ENCODE data around the gene CNOT4. TPM values are rescaled to one million over a fixed set of nuclear protein-coding genes. Genes with fewer than 3 reads are reported as not detected.
A peak's percentile ranks its signal among the peaks of the same experiment; 100 is the strongest.
"Not testable (repeated sequence)": the region's sequence is repeated elsewhere in the genome, so short reads cannot be mapped to it uniquely, and the experiment has no call there.

Gene CNOT4
- total RNA-seq, 1 experiment from 2014 or later, result 11.9 TPM

GRCh38 chr7:135365721-135366120 is 144.2 kb downstream of the CNOT4 start:
- DNase-seq (ENCODE audit: low read depth), result no peak

DNA sequence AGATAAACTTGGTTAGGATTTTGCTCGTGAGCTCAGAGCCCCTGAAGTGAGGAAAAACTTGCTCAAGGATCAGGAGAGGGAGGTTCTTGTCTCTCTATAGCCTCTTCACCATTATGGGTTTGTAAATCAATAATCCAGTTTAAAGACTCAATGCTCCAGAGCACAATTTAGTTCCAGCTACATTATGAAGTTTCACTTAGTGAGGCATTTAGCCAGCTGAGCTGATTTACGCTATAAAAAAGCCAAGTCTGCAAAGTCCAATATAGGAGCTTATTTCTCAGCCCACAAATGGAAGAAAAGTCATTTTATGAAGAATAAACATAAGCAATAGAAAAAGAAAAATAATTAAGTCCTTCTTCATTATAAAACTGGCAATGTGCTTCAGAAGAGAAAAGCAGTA is 145.7 kb downstream of the CNOT4 start:
- no peak for DNase-seq (ENCODE audit: low read depth)

DNA sequence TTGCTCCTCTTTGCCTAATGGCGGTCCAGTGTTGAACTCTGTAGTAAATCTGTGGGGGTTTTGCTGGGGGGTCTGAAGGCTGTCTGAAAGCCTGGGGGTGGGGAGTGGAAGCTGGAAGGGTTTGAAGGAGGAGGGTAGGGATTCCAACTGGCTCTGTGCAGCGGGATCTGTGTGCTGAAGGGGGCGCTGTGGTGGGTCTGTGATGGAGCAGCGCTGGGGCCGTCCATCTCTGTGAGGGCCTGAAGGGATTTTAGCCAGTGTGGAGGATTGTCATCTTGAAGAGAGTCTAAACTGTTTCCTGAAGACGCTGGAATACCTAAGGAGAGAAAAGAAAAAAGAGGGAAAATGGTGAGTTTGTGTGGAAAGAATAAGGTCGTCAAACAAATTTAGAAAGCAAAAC is 147.0 kb downstream of the CNOT4 start:
- DNase-seq (ENCODE audit: low read depth), result no peak

DNA sequence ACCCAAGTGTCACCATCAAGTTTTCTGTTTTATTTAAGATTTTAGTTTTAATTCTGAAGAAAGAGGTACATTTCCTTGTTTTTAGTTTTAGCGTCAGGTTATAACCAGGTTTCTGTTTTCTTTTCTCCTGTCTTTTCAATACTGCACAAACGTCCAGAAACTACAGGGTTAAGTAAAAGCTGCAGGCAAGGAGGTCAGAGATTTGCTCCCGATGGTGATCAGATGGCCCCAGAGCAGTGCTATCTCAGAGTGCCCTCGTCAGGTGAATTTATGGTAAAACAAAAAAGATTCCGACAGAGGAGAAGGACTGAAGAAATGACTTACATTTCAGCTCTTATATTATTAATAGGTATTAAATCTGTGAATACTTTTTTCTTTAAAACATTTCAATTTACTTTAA is 148.1 kb downstream of the CNOT4 start:
- no peak for DNase-seq (ENCODE audit: low read depth)

DNA sequence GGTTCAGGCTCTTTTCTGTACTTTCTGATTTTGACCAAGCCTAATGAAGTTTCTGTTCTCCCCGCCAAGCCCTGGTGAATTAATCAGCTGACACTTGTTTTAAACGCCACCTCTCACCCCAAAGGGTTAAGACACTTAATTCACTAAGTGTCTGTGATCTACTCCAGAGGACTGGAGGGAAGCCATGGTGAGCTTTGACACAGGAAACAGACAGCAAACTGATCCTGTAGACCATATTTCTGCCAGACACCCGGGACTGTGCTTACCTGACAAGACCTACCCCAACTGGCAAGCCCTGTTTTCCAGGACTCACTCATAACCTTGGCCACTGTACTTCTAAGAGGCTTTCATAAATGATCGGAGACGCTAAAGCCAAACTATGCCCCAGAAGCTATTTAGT is 150.3 kb downstream of the CNOT4 start:
- DNase-seq (ENCODE audit: low read depth), result no peak

DNA sequence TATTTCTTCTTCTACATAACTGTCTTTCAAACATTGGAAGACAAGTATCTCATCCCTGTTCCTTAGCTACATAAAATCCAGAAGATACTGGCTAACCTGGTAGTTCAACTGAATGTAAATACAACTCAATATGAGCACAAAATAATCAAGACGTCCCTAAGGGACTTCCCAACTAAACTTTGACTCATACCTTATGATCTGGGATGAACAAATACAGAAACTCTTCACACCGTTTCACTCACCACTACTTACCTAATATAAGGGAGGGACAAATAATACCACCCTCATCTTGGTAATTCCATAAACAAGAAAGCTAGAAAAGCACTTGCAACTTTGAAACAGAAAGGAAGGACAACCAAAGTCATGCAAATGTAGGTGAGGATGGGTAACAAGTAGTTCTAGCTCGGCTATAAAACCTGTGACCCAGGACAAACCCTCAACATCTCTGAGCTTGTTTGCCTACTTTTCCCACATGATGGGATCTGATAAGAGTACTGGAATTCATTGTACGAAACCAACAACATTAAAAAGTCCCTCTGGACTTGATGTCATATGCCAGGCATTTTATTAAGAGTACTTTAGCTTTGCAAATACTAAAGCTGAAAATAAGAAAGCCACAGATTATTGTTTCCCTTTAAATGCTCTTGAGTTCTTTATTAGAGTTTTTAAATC is 154.4 kb downstream of the CNOT4 start:
- no peak for DNase-seq (ENCODE audit: low read depth)

- no peak for DNase-seq (ENCODE audit: low read depth)
Observed at GRCh38 chr7:135353832-135354231, 156.1 kb downstream of the CNOT4 start.

- no peak for DNase-seq (ENCODE audit: low read depth)
Observed at GRCh38 chr7:135352285-135352684, 157.6 kb downstream of the CNOT4 start.

- DNase-seq (ENCODE audit: low read depth), result not testable (repeated sequence)
Observed at GRCh38 chr7:135351070-135351469, 158.8 kb downstream of the CNOT4 start.

DNA sequence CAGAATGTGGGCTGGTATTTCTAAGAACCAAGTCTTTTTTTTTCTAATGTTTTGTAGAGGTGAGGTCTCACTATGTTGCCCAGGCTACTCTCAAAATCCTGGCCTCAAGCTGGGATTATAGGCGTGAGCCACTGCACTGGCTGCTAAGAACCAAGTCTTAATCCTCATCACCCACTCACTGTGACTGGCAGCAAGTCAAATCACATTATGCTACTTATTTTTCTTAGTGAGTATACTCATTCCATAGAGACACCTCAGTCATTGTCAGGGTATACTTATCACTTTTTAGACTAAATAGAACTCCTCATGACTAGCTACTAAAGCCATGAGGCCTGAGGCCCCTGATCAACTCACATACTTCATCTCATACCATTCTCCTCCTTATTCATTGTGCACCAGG is 160.2 kb downstream of the CNOT4 start:
- DNase-seq (ENCODE audit: low read depth), result no peak

GRCh38 chr7:135348493-135348892 is 161.4 kb downstream of the CNOT4 start:
- no peak for DNase-seq (ENCODE audit: low read depth)

DNA sequence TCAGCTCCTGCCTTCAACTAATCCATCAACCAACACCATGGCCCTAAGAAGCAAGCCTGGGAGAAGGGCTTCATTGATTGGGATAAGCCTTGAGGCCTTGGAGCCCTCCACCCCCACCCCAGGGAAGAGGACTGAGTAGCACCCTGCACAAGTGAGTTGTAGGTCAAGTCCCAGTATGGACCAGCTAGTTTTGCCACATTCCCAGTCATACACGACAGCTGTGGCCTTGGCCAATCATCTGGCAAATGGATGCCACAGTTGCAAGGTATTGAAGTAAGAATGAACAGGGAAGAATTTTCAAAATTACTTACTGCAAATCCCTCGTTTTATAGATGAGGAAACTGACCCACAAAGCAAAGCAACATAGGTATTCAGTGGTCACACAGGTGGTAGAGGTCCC is 166.5 kb downstream of the CNOT4 start:
- DNase-seq (ENCODE audit: low read depth), result no peak

- peak; percentile 37 for DNase-seq (ENCODE audit: low read depth)
Observed at GRCh38 chr7:135342887-135343286, 167.0 kb downstream of the CNOT4 start.

GRCh38 chr7:135341049-135341448 is 168.9 kb downstream of the CNOT4 start:
- no peak for DNase-seq (ENCODE audit: low read depth)

- no peak for DNase-seq (ENCODE audit: low read depth)
Observed at GRCh38 chr7:135337977-135338550, 171.8 kb downstream of the CNOT4 start.

GRCh38 chr7:135337506-135337905 is 172.4 kb downstream of the CNOT4 start:
- DNase-seq (ENCODE audit: low read depth), result no peak

GRCh38 chr7:135335628-135336139 is 174.2 kb downstream of the CNOT4 start:
- DNase-seq (ENCODE audit: low read depth), result peak; percentile 53

GRCh38 chr7:135334830-135335543 is 174.9 kb downstream of the CNOT4 start:
- no peak for DNase-seq (ENCODE audit: low read depth)

GRCh38 chr7:135333946-135334345 is 176.0 kb downstream of the CNOT4 start:
- no peak for DNase-seq (ENCODE audit: low read depth)

GRCh38 chr7:135333200-135333599 is 176.7 kb downstream of the CNOT4 start:
- DNase-seq (ENCODE audit: low read depth), result no peak

- no peak for DNase-seq (ENCODE audit: low read depth)
Observed at GRCh38 chr7:135330088-135330487, 179.8 kb downstream of the CNOT4 start.

- no peak for DNase-seq (ENCODE audit: low read depth)
Observed at GRCh38 chr7:135328526-135328925, 181.4 kb downstream of the CNOT4 start.

- DNase-seq (ENCODE audit: low read depth), result no peak
Observed at GRCh38 chr7:135328053-135328452, 181.8 kb downstream of the CNOT4 start.

Measured in RPMI7951 (cell line).